ENCODE measurements around the gene ZNF445.

Gene ZNF445

DNA sequence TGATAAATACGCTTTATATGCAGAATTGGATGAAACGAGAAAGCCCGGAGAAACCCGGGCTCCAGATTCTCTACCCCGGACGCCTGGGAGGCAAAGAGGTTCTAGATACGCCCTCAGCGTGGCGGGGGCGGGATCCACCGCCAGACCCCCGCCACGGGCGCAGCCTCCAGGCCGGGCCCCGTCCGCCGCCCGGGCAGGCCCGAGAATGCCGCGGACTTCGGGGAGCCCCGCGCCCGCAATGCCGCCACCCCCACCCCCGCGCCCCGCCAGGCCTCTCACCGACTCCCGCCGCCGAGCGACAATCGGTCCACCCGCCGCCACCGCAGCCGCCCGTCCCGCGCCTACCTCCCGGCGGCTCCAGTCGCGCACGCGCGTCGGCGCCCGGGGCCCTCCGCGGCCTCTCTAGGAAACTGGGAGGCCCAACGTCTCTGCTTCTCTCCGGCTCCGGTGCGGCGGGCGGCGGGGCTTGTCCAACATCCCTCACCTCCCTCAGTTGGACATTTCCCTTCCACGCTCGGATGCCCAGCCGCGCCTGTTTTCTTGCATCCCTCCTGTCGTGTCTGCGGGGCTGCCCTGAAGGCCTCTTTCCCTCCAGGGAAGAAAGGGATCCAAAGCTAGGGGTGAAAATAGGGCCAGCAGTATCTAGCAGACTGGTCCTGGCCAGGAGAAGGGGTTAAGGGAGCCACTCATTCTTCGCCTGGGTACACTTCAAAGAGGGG lies at the start of gene ZNF445:
Gene ZNF445 (minus strand): TSS at position 359 of the 719 bp plus-strand sequence. CDS start 22,121 bp downstream, outside the sequence.
- peak within 1 kb of the TSS; percentile 51 for H3K4me3 ChIP-seq (ENCODE audit: low read depth, low read length)
- in situ Hi-C loops (cut with HindIII; ENCODE audit: low sequenced_read_pairs) = no loop called here
- TF ChIP-seq CTCF (IDR thresholded peaks at IDR 0.05; ENCODE audit: low read depth, low read length, missing control alignments) = no peak
- DNase-seq (ENCODE audit: low read depth) = peak; percentile 36

- no peak for TF ChIP-seq CTCF (IDR thresholded peaks at IDR 0.05; ENCODE audit: low read depth, low read length, missing control alignments)
- DNase-seq (ENCODE audit: low read depth) = no peak
- no peak overlapping the region for H3K4me3 ChIP-seq (ENCODE audit: low read depth, low read length)
- in situ Hi-C loops (cut with HindIII; ENCODE audit: low sequenced_read_pairs) = no loop called here
Measured at GRCh38 chr3:44525060-44525459, 47.6 kb upstream of the ZNF445 start.

GRCh38 chr3:44522494-44522933 lies 45.0 kb upstream of the ZNF445 start:
- H3K4me3 ChIP-seq (ENCODE audit: low read depth, low read length) = no peak overlapping the region
- no peak for DNase-seq (ENCODE audit: low read depth)
- in situ Hi-C loops (cut with HindIII; ENCODE audit: low sequenced_read_pairs) = no loop called here
- TF ChIP-seq CTCF (IDR thresholded peaks at IDR 0.05; ENCODE audit: low read depth, low read length, missing control alignments) = no peak

GRCh38 chr3:44521721-44522120 lies 44.3 kb upstream of the ZNF445 start:
- TF ChIP-seq CTCF (IDR thresholded peaks at IDR 0.05; ENCODE audit: low read depth, low read length, missing control alignments) = no peak
- H3K4me3 ChIP-seq (ENCODE audit: low read depth, low read length) = no peak overlapping the region
- in situ Hi-C loops (cut with HindIII; ENCODE audit: low sequenced_read_pairs) = no loop called here
- DNase-seq (ENCODE audit: low read depth) = no peak

DNA sequence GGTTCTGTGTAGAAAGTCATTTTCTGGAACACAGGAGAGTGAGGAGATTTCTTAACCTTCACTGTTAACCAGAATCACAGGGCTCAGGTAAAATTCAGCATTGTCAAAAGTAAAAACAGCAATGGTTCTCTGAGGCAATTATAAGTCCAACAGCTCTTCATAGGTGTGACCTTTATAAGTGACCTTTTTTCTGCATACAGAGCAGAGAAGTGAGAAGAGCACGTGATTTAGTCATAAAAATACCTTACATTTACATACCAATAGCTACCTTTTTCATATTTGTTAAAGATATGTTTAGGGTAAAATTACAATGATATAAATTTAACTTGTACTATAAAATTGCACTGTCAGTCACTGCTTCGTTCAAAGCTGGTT lies 41.3 kb upstream of the ZNF445 start:
- no peak for TF ChIP-seq CTCF (IDR thresholded peaks at IDR 0.05; ENCODE audit: low read depth, low read length, missing control alignments)
- in situ Hi-C loops (cut with HindIII; ENCODE audit: low sequenced_read_pairs) = no loop called here
- DNase-seq (ENCODE audit: low read depth) = no peak
- no peak overlapping the region for H3K4me3 ChIP-seq (ENCODE audit: low read depth, low read length)

- DNase-seq (ENCODE audit: low read depth) = no peak
- no peak overlapping the region for H3K4me3 ChIP-seq (ENCODE audit: low read depth, low read length)
- TF ChIP-seq CTCF (IDR thresholded peaks at IDR 0.05; ENCODE audit: low read depth, low read length, missing control alignments) = no peak
- in situ Hi-C loops (cut with HindIII; ENCODE audit: low sequenced_read_pairs) = no loop called here
Measured at GRCh38 chr3:44516230-44516629, 38.8 kb upstream of the ZNF445 start.

All from astrocyte of the cerebellum (primary cell).